Trophoblast cell (in vitro differentiated cells and primary cell): Measurements from ENCODE around the gene MSTN.

Source experiments
- DNase-seq, 2 donors: peaks; one replicate each; pipeline ENCODE4 v3.0.0-alpha.2; 2016
- H2AFZ ChIP-seq: 2 replicates; pipeline ENCODE4 v1.6.1; 2013; ENCODE audit warnings: low read length, moderate library complexity, mild to moderate bottlenecking; ENCODE audit not compliant: insufficient read depth, poor library complexity
- H2AK5ac ChIP-seq: 2 replicates; pipeline ENCODE4 v1.6.1; 2013; ENCODE audit warnings: mild to moderate bottlenecking, low read length
- H2BK120ac ChIP-seq: 2 replicates; pipeline ENCODE4 v1.6.1; 2013; ENCODE audit warnings: low read length, mild to moderate bottlenecking, moderate library complexity; ENCODE audit not compliant: insufficient read depth, poor library complexity
- H2BK12ac ChIP-seq: 2 replicates; pipeline ENCODE4 v1.6.1; 2013; ENCODE audit warnings: mild to moderate bottlenecking, low read length, moderate library complexity
- H2BK5ac ChIP-seq: 2 replicates; pipeline ENCODE4 v1.6.1; 2013; ENCODE audit warnings: low read length, low read depth, moderate library complexity, mild to moderate bottlenecking; ENCODE audit not compliant: poor library complexity
- H3K14ac ChIP-seq: 2 replicates; pipeline ENCODE4 v1.6.1; 2013; ENCODE audit warnings: mild to moderate bottlenecking, low read length
- H3K18ac ChIP-seq: 2 replicates; pipeline ENCODE4 v1.6.1; 2013; ENCODE audit warnings: mild to moderate bottlenecking, low read length
- H3K23ac ChIP-seq: 2 replicates; pipeline ENCODE4 v1.6.1; 2013; ENCODE audit warnings: low read length
- H3K27ac ChIP-seq: 2 replicates; pipeline ENCODE4 v1.5.1; 2013; ENCODE audit warnings: low read depth, mild to moderate bottlenecking, inconsistent platforms, low read length, moderate library complexity
- H3K27me3 ChIP-seq: 2 replicates; pipeline ENCODE4 v1.6.1; 2013; ENCODE audit warnings: inconsistent platforms, mild to moderate bottlenecking, low read length, moderate library complexity; ENCODE audit not compliant: insufficient read depth
- H3K36me3 ChIP-seq, 2 experiments: 1 replicate in 1 of 2; 2 replicates in 1 of 2; pipeline ENCODE4 v1.6.1; 2013; ENCODE audit warnings: low read length in 2 of 2, mild to moderate bottlenecking in 2 of 2, moderate library complexity in 1 of 2; ENCODE audit not compliant: insufficient read depth in 2 of 2, control insufficient read depth in 1 of 2
- H3K4ac ChIP-seq: 2 replicates; pipeline ENCODE4 v1.6.1; 2013; ENCODE audit warnings: low read depth, mild to moderate bottlenecking, low read length, moderate library complexity
- H3K4me1 ChIP-seq, 2 experiments: 1 replicate in 1 of 2; 2 replicates in 1 of 2; pipeline ENCODE4 v1.6.1; 2013; ENCODE audit warnings: low read length in 2 of 2, mild to moderate bottlenecking in 2 of 2, moderate library complexity in 1 of 2; ENCODE audit not compliant: insufficient read depth in 2 of 2, control insufficient read depth in 1 of 2
- H3K4me2 ChIP-seq: 2 replicates; pipeline ENCODE4 v1.6.1; 2013; ENCODE audit warnings: inconsistent platforms, mild to moderate bottlenecking, low read length, moderate library complexity
- H3K4me3 ChIP-seq: 2 replicates; pipeline ENCODE4 v1.5.1; 2013; ENCODE audit warnings: mild to moderate bottlenecking, low read depth, low read length, inconsistent platforms
- H3K79me1 ChIP-seq: one replicate; pipeline ENCODE4 v1.6.1; 2013; ENCODE audit warnings: low read length
- H3K79me2 ChIP-seq: 2 replicates; pipeline ENCODE4 v1.6.1; 2013; ENCODE audit warnings: low read length, mild to moderate bottlenecking; ENCODE audit not compliant: control insufficient read depth, insufficient read depth, poor library complexity
- H3K9ac ChIP-seq: 2 replicates; pipeline ENCODE4 v1.6.1; 2013; ENCODE audit warnings: mild to moderate bottlenecking, low read length
- H3K9me3 ChIP-seq: 2 replicates; pipeline ENCODE4 v1.6.1; 2013; ENCODE audit warnings: low read depth, mild to moderate bottlenecking, control low read depth, inconsistent platforms, low read length; ENCODE audit not compliant: insufficient read depth
- H4K12ac ChIP-seq: 2 replicates; pipeline ENCODE4 v1.6.1; 2013; ENCODE audit warnings: low read depth, mild to moderate bottlenecking, low read length, moderate library complexity
- H4K8ac ChIP-seq: 2 replicates; pipeline ENCODE4 v1.6.1; 2013; ENCODE audit warnings: low read depth, mild to moderate bottlenecking, low read length, moderate library complexity
- H4K91ac ChIP-seq: one replicate; pipeline ENCODE4 v1.6.1; 2013; ENCODE audit warnings: low read depth, mild to moderate bottlenecking, low read length, moderate library complexity
- WGBS: extraction: QIAGEN DNeasy Blood & Tissue Kit; methylation state at CpG from one replicate; pipeline ENCODE4 v1.1.7; 2013; ENCODE audit warnings: missing lambda C conversion rate; ENCODE audit not compliant: insufficient read length, insufficient coverage; ENCODE audit errors: extremely low coverage; 5-methylcytosine and 5-hydroxymethylcytosine counted together

MSTN gene

DNA sequence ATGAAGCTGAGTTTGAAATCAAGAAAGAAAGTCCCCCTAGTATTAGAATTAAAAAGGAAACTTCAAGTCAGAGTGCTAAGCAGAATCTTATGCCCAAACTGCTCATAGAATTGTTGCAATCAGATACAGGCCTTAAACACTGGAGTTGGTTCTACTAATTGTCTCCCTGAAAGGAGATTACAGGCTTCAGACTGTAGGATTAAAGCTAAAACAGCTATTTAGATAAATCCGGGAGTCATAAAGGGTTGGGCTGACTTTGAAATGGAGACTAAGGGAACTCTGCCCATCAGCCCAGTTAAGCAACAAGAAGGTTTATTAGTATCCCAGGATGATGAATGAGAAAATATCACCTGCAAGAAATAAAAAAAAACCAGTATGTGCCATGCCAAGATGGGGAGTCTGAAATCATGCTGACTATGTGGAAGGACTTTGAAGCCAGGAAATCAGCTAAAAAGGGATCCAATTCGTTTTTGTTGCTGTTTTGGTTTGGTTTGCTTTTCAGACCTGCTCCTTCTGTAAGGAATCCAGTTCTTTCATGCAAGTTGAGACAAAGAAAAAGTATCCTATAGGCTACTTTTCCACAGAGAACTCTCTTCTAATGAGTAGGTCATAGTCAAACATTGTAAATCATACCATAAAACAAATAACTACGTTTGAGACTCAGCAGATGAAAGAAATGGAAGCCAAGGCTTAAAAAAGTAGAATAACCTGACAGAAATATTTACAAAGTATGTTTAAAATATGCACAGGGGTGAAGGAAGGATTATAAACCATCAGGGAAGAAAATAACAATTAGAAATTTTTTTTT is 37.6 kb upstream of the MSTN start:
- Histone ChIP-seq H3K9ac (no peak overlapping the region), H3K79me1 (no peaks in the 10 kb centered on the region), H3K27ac (no peak overlapping the region), H3K14ac (no peak overlapping the region), H3K4me2 (no peak overlapping the region), H3K79me2 (no peaks in the 10 kb centered on the region), H4K12ac (no peak overlapping the region), H3K9me3 (no peaks in the 10 kb centered on the region), H2AFZ (no peak overlapping the region), H4K91ac (no peak overlapping the region), H2BK5ac (no peak overlapping the region), H3K23ac (no peak overlapping the region), H3K4me1 (no peaks in the 10 kb centered on the region), H2BK120ac (no peak overlapping the region), H4K8ac (no peak overlapping the region), H3K36me3 (no peaks in the 10 kb centered on the region), H3K4ac (no peak overlapping the region), H2BK12ac (no peak overlapping the region), H3K4me3 (no peak overlapping the region), H2AK5ac (no peak overlapping the region), H3K18ac (no peak overlapping the region), H3K27me3 (no peaks in the 10 kb centered on the region)
- no CpG with 5 or more reads among the region's 3 CpGs for WGBS
- no peak for DNase-seq

GRCh38 chr2:190098851-190099250 is 36.3 kb upstream of the MSTN start:
- Histone ChIP-seq H3K79me2 (no peaks in the 10 kb centered on the region), H3K4ac (no peak overlapping the region), H3K4me2 (no peak overlapping the region), H3K18ac (no peak overlapping the region), H2BK5ac (no peak overlapping the region), H3K79me1 (no peaks in the 10 kb centered on the region), H3K27me3 (no peaks in the 10 kb centered on the region), H3K36me3 (no peaks in the 10 kb centered on the region), H3K9me3 (no peaks in the 10 kb centered on the region), H3K27ac (no peak overlapping the region), H3K14ac (no peak overlapping the region), H3K4me1 (no peaks in the 10 kb centered on the region), H2AK5ac (no peak overlapping the region), H3K9ac (no peak overlapping the region), H2BK12ac (no peak overlapping the region), H3K23ac (no peak overlapping the region), H2BK120ac (no peak overlapping the region), H3K4me3 (no peak overlapping the region), H4K91ac (no peak overlapping the region), H4K12ac (no peak overlapping the region), H2AFZ (no peak overlapping the region), H4K8ac (no peak overlapping the region)
- DNase-seq = no peak

- no peaks in the 10 kb centered on the region for H3K79me1 ChIP-seq
- no peak overlapping the region for H3K4me2 ChIP-seq
- H3K36me3 ChIP-seq = no peaks in the 10 kb centered on the region
- WGBS = no CpG with 5 or more reads among the region's 1 CpG
- H3K18ac ChIP-seq = no peak overlapping the region
- no peak overlapping the region for H4K8ac ChIP-seq
- H4K12ac ChIP-seq = no peak overlapping the region
- no peak overlapping the region for H3K4ac ChIP-seq
- H3K4me1 ChIP-seq = no peaks in the 10 kb centered on the region
- no peaks in the 10 kb centered on the region for H3K27me3 ChIP-seq
- no peaks in the 10 kb centered on the region for H3K9me3 ChIP-seq
- H3K9ac ChIP-seq = no peak overlapping the region
- no peak for DNase-seq
- H4K91ac ChIP-seq = no peak overlapping the region
- H3K27ac ChIP-seq = no peak overlapping the region
- H2AK5ac ChIP-seq = no peak overlapping the region
- no peak overlapping the region for H2BK12ac ChIP-seq
- H3K23ac ChIP-seq = no peak overlapping the region
- H2BK5ac ChIP-seq = no peak overlapping the region
- no peak overlapping the region for H2AFZ ChIP-seq
- no peak overlapping the region for H3K4me3 ChIP-seq
- no peak overlapping the region for H2BK120ac ChIP-seq
- H3K79me2 ChIP-seq = no peaks in the 10 kb centered on the region
- no peak overlapping the region for H3K14ac ChIP-seq
Measured at GRCh38 chr2:190097115-190097514, 34.6 kb upstream of the MSTN start.

DNA sequence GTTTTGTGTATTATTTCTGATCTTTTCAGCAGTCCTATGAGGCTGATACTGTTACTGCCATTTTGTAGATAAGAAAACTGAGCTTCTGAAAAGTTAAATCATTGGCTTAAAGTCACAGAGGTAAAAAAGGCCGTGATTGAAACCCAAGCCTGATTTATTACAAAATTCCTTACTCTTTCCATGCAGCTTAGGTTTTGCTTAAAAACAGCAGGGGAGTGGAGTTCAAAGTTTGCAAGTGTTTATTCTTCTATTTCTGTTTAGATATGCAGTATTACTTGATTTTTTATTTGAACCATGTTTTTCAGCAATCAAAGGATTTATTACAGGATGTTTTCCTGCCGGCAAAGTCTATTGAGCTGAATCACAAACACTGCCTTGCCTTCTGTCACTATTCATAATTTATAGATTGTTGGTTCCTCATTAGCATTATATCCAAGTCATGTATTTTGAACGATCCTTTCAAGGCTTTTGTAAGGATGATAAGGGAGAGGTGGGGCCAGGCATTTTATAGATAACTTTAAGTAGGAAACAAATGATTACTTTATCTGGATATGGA is 31.9 kb upstream of the MSTN start:
- Histone ChIP-seq H3K27ac (no peak overlapping the region), H3K27me3 (no peaks in the 10 kb centered on the region), H3K4me3 (no peak overlapping the region), H3K14ac (no peak overlapping the region), H3K9ac (no peak overlapping the region), H3K4ac (no peak overlapping the region), H3K79me2 (no peaks in the 10 kb centered on the region), H3K9me3 (no peaks in the 10 kb centered on the region), H3K79me1 (no peaks in the 10 kb centered on the region), H3K18ac (no peak overlapping the region), H3K4me1 (no peaks in the 10 kb centered on the region), H4K12ac (no peak overlapping the region), H2BK12ac (no peak overlapping the region), H2BK5ac (no peak overlapping the region), H3K4me2 (no peak overlapping the region), H3K36me3 (no peaks in the 10 kb centered on the region), H3K23ac (no peak overlapping the region), H2AFZ (no peak overlapping the region), H2AK5ac (no peak overlapping the region), H4K8ac (no peak overlapping the region), H4K91ac (no peak overlapping the region), H2BK120ac (no peak overlapping the region)
- DNase-seq = no peak
- no CpG with 5 or more reads among the region's 3 CpGs for WGBS
